GM12873 (cell line): ENCODE measurements around the gene INSIG2.

ENCODE experiments used
- TF ChIP-seq, protein P1 (sequence below): IDR thresholded peaks from 2 replicates; pipeline ENCODE4 v1.5.1; 2012; ENCODE audit warnings: low read depth, mild to moderate bottlenecking, moderate library complexity, low read length, control low read depth; ENCODE audit not compliant: insufficient read depth; ENCODE audit errors: missing control alignments

INSIG2 gene

DNA sequence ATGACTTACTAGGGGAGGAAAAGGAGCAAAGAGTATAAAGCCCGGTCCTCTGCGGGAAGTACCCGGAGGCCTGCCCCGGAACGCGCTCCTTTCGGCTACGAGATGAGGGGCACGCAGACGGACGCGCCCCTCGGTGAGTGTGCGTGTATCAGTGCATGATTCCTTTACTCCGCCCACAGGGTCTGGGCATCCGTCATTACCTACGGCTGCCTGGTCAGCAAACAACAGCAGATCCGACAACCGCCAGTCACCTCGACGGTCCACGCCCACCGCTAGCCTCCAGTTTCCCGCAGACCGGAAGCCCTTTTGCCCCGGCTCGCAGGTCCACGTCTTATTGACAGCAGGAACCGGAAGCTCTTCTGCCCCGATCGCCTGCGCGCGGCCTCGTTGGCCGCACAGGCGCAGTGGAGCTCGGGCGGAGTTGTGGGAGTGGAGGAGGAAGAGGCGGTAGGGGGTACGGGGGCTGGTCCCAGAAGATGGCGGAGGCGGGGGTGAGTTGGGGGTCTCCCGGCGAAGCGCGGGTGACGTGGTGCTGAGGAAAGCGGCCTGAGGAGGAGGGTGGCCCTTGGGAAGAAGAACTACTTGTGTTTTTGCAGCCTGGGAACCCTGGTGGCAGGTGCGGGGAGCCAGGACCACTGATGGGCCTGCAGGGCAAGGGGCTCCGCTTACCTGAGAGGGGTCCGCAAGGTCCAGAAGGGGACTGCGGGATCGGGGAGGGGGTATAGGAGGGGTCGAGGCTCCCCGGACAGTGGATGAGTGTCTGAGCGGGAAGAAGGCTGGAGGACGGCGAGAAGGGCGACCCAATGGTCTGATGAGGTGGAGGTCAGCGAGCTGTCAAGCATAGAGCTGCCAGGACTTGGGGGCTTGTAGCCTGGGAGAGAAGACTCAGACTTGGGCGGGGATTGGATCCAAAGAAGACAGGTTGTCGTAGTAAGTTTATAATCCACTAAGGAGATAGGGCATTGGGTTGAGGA, at the start of gene INSIG2:
Gene INSIG2, plus strand, starts transcription at position 421 of the 974 bp plus-strand sequence. CDS start 8,086 bp downstream, outside the sequence.
- TF ChIP-seq, protein P1, sequence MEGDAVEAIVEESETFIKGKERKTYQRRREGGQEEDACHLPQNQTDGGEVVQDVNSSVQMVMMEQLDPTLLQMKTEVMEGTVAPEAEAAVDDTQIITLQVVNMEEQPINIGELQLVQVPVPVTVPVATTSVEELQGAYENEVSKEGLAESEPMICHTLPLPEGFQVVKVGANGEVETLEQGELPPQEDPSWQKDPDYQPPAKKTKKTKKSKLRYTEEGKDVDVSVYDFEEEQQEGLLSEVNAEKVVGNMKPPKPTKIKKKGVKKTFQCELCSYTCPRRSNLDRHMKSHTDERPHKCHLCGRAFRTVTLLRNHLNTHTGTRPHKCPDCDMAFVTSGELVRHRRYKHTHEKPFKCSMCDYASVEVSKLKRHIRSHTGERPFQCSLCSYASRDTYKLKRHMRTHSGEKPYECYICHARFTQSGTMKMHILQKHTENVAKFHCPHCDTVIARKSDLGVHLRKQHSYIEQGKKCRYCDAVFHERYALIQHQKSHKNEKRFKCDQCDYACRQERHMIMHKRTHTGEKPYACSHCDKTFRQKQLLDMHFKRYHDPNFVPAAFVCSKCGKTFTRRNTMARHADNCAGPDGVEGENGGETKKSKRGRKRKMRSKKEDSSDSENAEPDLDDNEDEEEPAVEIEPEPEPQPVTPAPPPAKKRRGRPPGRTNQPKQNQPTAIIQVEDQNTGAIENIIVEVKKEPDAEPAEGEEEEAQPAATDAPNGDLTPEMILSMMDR = peak; percentile 36

- TF ChIP-seq, protein P1 = no peak
Measured at GRCh38 chr2:118040891-118041290, 47.4 kb upstream of the INSIG2 start.

DNA sequence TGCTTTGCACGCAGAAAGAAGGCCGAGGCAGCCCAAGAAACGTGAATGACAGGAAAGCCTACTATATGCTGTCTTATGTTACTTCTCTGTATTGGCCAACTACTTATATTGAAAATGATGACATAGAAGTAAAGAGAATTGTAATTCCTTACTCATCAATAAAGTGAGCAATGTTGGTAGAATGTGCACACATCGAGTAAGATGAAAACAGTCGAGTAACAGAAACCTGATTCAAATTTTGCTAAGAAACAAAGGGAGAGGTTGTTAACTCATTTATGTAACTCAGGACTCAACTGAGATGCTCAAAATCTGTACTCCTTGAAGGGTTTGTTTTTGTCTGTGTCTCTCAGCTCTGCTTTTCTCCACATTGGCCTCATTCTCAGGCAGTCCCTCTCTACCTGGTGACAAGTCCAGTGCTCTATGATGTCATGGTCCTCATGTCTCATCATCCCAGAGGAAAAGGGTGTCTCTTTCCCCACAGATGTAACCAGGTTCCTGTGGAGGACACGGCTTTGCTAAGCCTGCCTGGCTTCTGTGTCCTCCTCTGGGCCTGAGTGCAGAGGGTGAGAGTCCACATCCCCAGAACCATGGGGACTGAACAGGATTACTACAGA, 44.1 kb upstream of the INSIG2 start:
- TF ChIP-seq, protein P1 = no peak

- TF ChIP-seq, protein P1 = no peak
Measured at GRCh38 chr2:118044854-118045253, 43.4 kb upstream of the INSIG2 start.

DNA sequence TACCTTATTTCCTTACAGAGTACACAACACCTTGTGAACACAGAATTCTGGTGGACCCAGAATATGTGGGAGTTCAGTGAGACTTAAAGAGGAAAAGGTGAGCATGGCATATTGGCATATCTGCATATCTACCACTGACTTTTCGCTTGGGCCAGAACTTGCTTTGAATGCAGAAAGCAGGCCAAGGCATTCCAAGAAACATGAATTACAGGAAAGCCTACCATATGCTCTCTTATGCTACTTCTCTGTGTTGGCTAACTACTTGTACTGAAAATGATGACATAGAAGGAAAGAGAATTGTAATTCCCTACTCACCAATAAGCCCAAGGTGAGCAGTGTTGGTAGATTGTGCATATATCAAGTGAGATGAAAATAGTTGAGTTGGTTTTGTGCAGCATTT, 43.0 kb upstream of the INSIG2 start:
- TF ChIP-seq, protein P1 = no peak

GRCh38 chr2:118046634-118047210, 41.5 kb upstream of the INSIG2 start:
- TF ChIP-seq, protein P1 = peak; percentile 58

GRCh38 chr2:118047380-118047826, 40.9 kb upstream of the INSIG2 start:
- TF ChIP-seq, protein P1 = no peak
